GM12891 (cell line): ENCODE results near the gene AHRR.

Source experiments
- PAX5 ChIP-seq: IDR thresholded peaks from 2 replicates; pipeline ENCODE4 v1.6.1; 2011; ENCODE audit warnings: low read length, moderate library complexity, mild to moderate bottlenecking; ENCODE audit not compliant: insufficient read depth, severe bottlenecking
- POLR2A ChIP-seq: IDR thresholded peaks from 2 replicates; pipeline ENCODE4 v1.6.1; 2011; ENCODE audit warnings: low read depth, low read length, control low read depth
- POLR2AphosphoS5 ChIP-seq: IDR thresholded peaks from 2 replicates; pipeline ENCODE4 v1.6.1; 2011; ENCODE audit warnings: low read depth, low read length, control low read depth
- SPI1 ChIP-seq: IDR thresholded peaks from 2 replicates; pipeline ENCODE4 v1.6.1; 2011; ENCODE audit warnings: low read depth, low read length, control low read depth
- TAF1 ChIP-seq: IDR thresholded peaks from 2 replicates; pipeline ENCODE4 v1.6.1; 2011; ENCODE audit warnings: low read depth, low read length, control low read depth

DNA sequence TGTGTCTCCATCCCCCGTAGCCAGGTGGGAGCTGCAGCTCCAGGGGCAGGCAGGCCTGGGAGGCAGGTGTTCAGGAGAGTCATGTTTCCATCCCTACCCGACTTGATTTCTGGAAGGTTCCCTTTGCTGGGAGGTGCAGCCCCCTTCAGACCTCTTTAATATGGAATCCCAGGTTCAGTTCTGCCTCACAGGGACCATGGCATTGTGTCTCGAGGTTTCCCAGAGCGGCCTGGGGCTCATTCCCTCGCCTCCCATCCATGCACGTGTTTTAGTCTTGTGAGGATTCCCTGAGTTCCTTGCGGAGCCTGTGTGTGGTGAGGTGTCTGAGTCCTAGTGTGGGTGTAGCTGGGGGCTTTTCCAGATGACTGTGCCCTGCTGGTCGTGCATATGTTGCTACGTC, 16.5 kb upstream of the AHRR start:
- TF ChIP-seq TAF1 (no peak), POLR2A (no peak), POLR2AphosphoS5 (no peak), PAX5 (no peak), SPI1 (no peak)
